Activated B cell treated with CpG ODN at 0.5 μM for 24 hours (primary cell): ENCODE data around the gene PRKAR2B. TPM values are rescaled to one million over a fixed set of nuclear protein-coding genes. Genes with fewer than 3 reads are reported as not detected.

Source experiments
- ATAC-seq: fragments of 200-7000 bp; cut with Tn5 transposase; one replicate; pipeline ENCODE4 v1.10.0; 2021; ENCODE audit warnings: low read depth, mild to moderate bottlenecking, moderate library complexity
- CTCF ChIA-PET: fragments of 350-600 bp; sonication (Branson Sonifier 250); formaldehyde crosslinking; loops from one replicate; lab custom pipeline; 2021; ENCODE audit warnings: antibody characterized with exemption; lab: Charles Lee
- POLR2A ChIA-PET: fragments of 350-600 bp; sonication (Branson Sonifier 250); formaldehyde crosslinking; loops from one replicate; lab custom pipeline; 2021; ENCODE audit warnings: antibody characterized with exemption; lab: Charles Lee
- DNase-seq: peaks from one replicate; pipeline ENCODE4 v3.0.0; 2022
- H3K27ac Mint-ChIP-seq: one replicate; pipeline ENCODE4 v1.8.0; 2020; ENCODE audit warnings: mixed read lengths
- H3K27me3 Mint-ChIP-seq: one replicate; pipeline ENCODE4 v1.8.0; 2021; ENCODE audit warnings: mixed read lengths
- H3K36me3 Mint-ChIP-seq: one replicate; pipeline ENCODE4 v1.8.0; 2021; ENCODE audit warnings: low read depth, mixed read lengths
- H3K4me1 Mint-ChIP-seq: one replicate; pipeline ENCODE4 v1.8.0; 2021; ENCODE audit warnings: mixed read lengths
- H3K4me3 Mint-ChIP-seq: one replicate; pipeline ENCODE4 v1.8.0; 2020; ENCODE audit warnings: mild to moderate bottlenecking, mixed read lengths
- H3K9me3 Mint-ChIP-seq: one replicate; pipeline ENCODE4 v1.8.0; 2020; ENCODE audit warnings: mixed read lengths
- intact Hi-C: fragments of 100-400 bp; cut with micrococcal nuclease; formaldehyde crosslinking; loops from one replicate; pipeline ENCODE4 v1.15.1; 2024
- total RNA-seq: library from RNA; stranded (reverse); gene quantifications from 2 replicates; pipeline ENCODE4 v1.2.3, GENCODE V29; 2022
- TF ChIP-seq, protein P1 (sequence below): fragments of 200-600 bp; IDR thresholded peaks from one replicate; pipeline ENCODE4 v1.8.0; 2022; ENCODE audit warnings: antibody characterized with exemption, mild to moderate bottlenecking

PRKAR2B gene
- total RNA-seq, 1 donor from 2014 or later: 0.71 TPM

DNA sequence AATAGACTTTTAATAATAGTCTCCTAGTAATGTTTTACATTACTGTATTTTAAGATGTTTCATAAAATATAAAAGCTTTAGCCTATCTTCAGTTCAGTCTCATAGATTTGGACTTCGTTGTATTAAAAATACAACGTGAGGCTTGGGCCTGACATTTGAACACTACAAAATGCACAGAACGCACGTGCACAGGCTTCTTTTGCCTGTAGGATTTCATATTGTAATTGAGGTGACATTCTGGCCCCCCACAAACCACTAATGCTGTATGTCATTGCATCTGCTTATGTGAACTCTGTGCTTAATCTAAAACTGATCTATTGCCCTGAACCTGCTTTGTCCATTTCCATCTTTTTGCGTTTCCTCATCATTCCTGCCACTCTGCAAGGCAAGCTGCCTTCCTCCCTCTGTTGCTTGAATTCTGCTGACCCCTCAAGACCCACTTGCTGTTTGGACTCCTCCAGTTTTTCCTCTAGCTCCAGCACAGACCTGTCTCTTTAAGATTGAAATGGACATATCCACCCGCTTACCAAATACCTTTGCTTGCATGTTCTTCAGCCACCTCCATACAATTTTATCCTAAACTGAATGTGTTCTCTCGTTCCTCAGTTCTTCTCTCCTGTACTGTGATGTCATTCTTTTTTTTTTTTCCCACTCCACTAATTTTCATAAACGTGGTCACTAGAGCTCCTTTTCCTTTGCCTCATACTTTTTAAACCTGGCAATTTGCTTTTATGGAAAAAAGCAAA, 12.4 kb downstream of the PRKAR2B start:
- Mint-ChIP-seq H3K9me3 (no peaks in the 10 kb centered on the region), H3K27me3 (no peaks in the 10 kb centered on the region), H3K36me3 (no peaks in the 10 kb centered on the region), H3K27ac (no peak overlapping the region), H3K4me3 (no peak overlapping the region), H3K4me1 (no peaks in the 10 kb centered on the region)
- intact Hi-C loops: no loop called here
- CTCF ChIA-PET: no interaction called here
- DNase-seq (no peak), ATAC-seq (no peak)
- TF ChIP-seq, protein P1, sequence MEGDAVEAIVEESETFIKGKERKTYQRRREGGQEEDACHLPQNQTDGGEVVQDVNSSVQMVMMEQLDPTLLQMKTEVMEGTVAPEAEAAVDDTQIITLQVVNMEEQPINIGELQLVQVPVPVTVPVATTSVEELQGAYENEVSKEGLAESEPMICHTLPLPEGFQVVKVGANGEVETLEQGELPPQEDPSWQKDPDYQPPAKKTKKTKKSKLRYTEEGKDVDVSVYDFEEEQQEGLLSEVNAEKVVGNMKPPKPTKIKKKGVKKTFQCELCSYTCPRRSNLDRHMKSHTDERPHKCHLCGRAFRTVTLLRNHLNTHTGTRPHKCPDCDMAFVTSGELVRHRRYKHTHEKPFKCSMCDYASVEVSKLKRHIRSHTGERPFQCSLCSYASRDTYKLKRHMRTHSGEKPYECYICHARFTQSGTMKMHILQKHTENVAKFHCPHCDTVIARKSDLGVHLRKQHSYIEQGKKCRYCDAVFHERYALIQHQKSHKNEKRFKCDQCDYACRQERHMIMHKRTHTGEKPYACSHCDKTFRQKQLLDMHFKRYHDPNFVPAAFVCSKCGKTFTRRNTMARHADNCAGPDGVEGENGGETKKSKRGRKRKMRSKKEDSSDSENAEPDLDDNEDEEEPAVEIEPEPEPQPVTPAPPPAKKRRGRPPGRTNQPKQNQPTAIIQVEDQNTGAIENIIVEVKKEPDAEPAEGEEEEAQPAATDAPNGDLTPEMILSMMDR: no peak
- POLR2A ChIA-PET: interaction anchor here (0.7 kb wide), 1 partner anchor 71 kb away, joined by 3 read pairs; no protein-coding TSS in a partner anchor

DNA sequence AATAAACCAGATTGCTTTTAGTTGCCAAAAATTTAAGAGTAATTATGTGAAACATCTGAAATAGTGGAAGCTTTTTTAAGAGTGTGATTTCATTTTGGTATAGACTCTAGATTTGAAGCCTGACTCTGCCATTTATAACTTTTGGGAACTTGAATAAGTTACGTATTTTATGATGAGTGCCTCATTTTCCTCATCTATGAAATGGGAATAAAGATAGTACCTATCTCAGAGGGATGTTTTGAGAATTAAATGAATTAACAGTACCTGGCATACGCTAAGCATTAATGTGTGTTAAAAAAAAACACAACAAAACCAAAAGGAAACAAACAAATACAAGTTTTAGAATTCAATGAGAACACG, 12.9 kb downstream of the PRKAR2B start:
- intact Hi-C loops: no loop called here
- CTCF ChIA-PET: no interaction called here
- no peak for ATAC-seq
- Mint-ChIP-seq H3K36me3 (no peaks in the 10 kb centered on the region), H3K4me3 (no peak overlapping the region), H3K9me3 (no peaks in the 10 kb centered on the region), H3K27me3 (no peaks in the 10 kb centered on the region), H3K27ac (no peak overlapping the region), H3K4me1 (no peaks in the 10 kb centered on the region)
- TF ChIP-seq, protein P1: no peak
- no peak for DNase-seq
- POLR2A ChIA-PET: interaction anchor here (0.7 kb wide), 1 partner anchor 72 kb away, joined by 3 read pairs; no protein-coding TSS in a partner anchor

DNA sequence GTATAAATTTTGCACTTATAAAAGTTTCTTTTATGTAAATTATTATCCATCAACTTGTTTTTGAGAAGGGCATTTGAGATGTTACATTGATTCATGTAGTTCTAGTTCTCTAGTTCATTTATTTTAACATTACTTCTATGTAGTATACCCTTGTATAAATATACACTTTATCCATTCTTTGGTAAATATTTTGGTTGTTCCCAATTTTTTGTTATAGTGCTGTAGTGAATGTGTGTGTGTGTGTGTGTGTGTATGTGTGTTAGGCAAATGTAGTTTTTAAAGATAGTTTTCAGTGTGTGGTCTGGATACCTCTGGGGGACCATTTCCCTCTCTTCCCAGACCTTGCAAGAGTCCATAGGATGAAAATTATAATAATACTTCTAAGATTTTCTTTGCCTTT, 15.0 kb downstream of the PRKAR2B start:
- Mint-ChIP-seq H3K4me1 (no peaks in the 10 kb centered on the region), H3K27me3 (peaks cover 2% of the 10 kb centered on the region), H3K36me3 (no peaks in the 10 kb centered on the region), H3K27ac (no peak overlapping the region), H3K4me3 (no peak overlapping the region), H3K9me3 (no peaks in the 10 kb centered on the region)
- ChIA-PET POLR2A (no interaction called here), CTCF (no interaction called here)
- DNase-seq (no peak), ATAC-seq (no peak)
- intact Hi-C loops: no loop called here
- TF ChIP-seq, protein P1: no peak

DNA sequence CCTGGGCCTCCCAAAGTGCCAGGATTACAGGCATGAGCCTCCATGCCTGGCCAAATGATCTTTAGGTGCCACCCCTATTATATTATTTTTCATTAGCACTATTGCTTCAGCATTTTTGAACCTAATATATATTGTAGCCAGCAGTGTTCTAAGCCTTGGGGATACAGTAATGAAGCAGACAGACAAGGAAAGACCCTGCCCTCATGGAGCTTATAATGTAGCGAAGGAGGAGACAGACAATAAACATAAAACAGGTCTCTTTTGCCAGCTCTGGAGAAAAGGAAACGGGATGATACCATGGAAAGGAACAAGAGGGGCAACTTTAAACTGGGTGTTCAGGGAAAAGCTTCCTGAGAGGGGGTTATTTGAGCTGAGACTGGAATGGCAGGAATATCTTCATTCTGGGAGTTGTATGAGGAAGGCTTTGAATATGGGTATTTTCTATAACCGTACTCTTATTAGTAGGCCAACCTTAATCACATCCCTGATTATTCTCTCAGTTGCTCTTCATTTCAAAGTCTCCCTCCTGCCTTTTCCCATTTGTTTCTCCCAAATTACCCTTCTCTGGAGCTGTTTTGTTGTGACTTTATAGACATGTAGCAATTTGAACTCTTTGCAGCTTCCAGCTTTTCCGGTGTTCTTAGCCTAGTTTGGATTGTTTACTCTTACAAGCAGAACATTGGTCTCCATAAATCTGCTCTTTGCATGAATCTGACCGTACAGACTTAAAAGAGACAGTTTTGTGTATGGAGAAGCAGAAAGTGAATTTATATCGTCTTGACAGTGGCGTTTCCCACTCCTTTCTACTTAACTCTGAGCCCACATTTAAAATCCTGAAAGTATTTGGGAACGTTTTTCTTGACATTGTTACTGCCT, 19.0 kb downstream of the PRKAR2B start:
- Mint-ChIP-seq H3K27me3 (peaks cover 2% of the 10 kb centered on the region), H3K4me3 (no peak overlapping the region), H3K27ac (no peak overlapping the region), H3K9me3 (no peaks in the 10 kb centered on the region), H3K36me3 (no peaks in the 10 kb centered on the region), H3K4me1 (no peaks in the 10 kb centered on the region)
- no peak for DNase-seq
- intact Hi-C loops: no loop called here
- POLR2A ChIA-PET: no interaction called here
- CTCF ChIA-PET: no interaction called here
- TF ChIP-seq, protein P1: no peak
- no peak for ATAC-seq

DNA sequence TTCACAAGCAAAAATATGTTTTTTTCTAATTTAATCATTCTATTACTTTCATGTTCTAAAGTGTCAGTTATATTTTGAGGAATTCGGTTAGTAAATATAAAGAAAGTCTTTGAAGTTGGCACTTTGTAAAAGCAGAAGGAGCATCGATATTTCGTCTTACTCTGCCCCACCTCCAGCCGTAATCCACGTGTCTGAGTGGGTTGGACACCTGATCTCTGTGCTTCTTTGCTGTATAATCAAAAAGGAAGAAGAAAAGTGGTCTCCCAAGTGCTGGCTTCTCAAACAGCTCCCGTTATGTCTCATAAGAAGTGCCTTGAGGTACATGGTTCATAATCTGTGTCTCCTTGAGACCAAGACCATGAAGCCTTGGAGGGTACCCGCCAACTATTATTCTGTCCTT, 19.8 kb downstream of the PRKAR2B start:
- Mint-ChIP-seq H3K9me3 (no peaks in the 10 kb centered on the region), H3K36me3 (no peaks in the 10 kb centered on the region), H3K4me1 (peaks cover 4% of the 10 kb centered on the region), H3K4me3 (no peak overlapping the region), H3K27ac (no peak overlapping the region), H3K27me3 (peaks cover 2% of the 10 kb centered on the region)
- ATAC-seq (no peak), DNase-seq (no peak)
- intact Hi-C loops: no loop called here
- POLR2A ChIA-PET: no interaction called here
- CTCF ChIA-PET: no interaction called here
- TF ChIP-seq, protein P1: no peak
